LNCaP clone FGC (cell line): ENCODE measurements around the gene ACER3.

Source experiments
- DNase-seq: peaks from one replicate; pipeline ENCODE4 v3.0.0-alpha.2; 2011; ENCODE audit warnings: low read depth
- H3K4me3 ChIP-seq: 2 replicates; pipeline ENCODE4 v1.5.1; 2011; ENCODE audit warnings: mild to moderate bottlenecking, low read depth, low read length, control low read depth
- CTCF ChIP-seq: IDR thresholded peaks from 2 replicates; pipeline ENCODE4 v1.5.1; 2012; ENCODE audit warnings: mild to moderate bottlenecking; ENCODE audit not compliant: control insufficient read depth, insufficient read depth; ENCODE audit errors: extremely low read depth

Gene ACER3

GRCh38 chr11:76832361-76832760, 28.4 kb upstream of the ACER3 start:
- no peak for TF ChIP-seq CTCF

GRCh38 chr11:76834151-76834550, 26.6 kb upstream of the ACER3 start:
- TF ChIP-seq CTCF: no peak
- no peak for DNase-seq
- no peak overlapping the region for H3K4me3 ChIP-seq

More at GRCh38 chr11:76832361-76832760, 28.4 kb upstream of the ACER3 start:
- no peak overlapping the region for H3K4me3 ChIP-seq
- no peak for DNase-seq

GRCh38 chr11:76835036-76835435, 25.7 kb upstream of the ACER3 start:
- no peak overlapping the region for H3K4me3 ChIP-seq
- no peak for DNase-seq
- TF ChIP-seq CTCF: no peak

GRCh38 chr11:76835928-76836612, 24.6 kb upstream of the ACER3 start:
- DNase-seq: peak; percentile 99
- no peak for TF ChIP-seq CTCF
- no peak overlapping the region for H3K4me3 ChIP-seq

- DNase-seq: no peak
- no peak for TF ChIP-seq CTCF
Measured at GRCh38 chr11:76836613-76837291, 24.0 kb upstream of the ACER3 start.

GRCh38 chr11:76837696-76838677, 22.7 kb upstream of the ACER3 start:
- no peak for TF ChIP-seq CTCF
- DNase-seq: no peak

More at GRCh38 chr11:76836613-76837291, 24.0 kb upstream of the ACER3 start:
- H3K4me3 ChIP-seq: no peak overlapping the region

More at GRCh38 chr11:76837696-76838677, 22.7 kb upstream of the ACER3 start:
- no peak overlapping the region for H3K4me3 ChIP-seq
